SK-N-SH treated with all-trans-retinoic acid at 6 μM for 48 hours (cell line): ENCODE results near the gene INPP4B.
A peak's percentile ranks its signal among the peaks of the same experiment; 100 is the strongest.

Source experiments
- ATAC-seq: fragments of 200-7000 bp; cut with Tn5 transposase; 3 replicates; pipeline ENCODE4 v1.9.1; 2020; ENCODE audit warnings: mild to moderate bottlenecking, moderate library complexity
- BACH2 ChIP-seq: fragments of 250-450 bp; sonication (Bioruptor Pico); IDR thresholded peaks from 2 replicates; pipeline ENCODE4 v1.9.0; 2021; ENCODE audit warnings: mild to moderate bottlenecking, borderline replicate concordance
- CREB5 ChIP-seq: fragments of 250-450 bp; sonication (Bioruptor Pico); IDR thresholded peaks from 2 replicates; pipeline ENCODE4 v1.5.1; 2020; ENCODE audit warnings: low read depth, mild to moderate bottlenecking, moderate library complexity
- CSDC2 ChIP-seq: fragments of 250-450 bp; sonication (Bioruptor Pico); IDR thresholded peaks from 2 replicates; pipeline ENCODE4 v1.5.0; 2020; ENCODE audit warnings: mild to moderate bottlenecking, moderate library complexity
- CSRNP3 ChIP-seq: fragments of 250-450 bp; sonication (Bioruptor Pico); IDR thresholded peaks from 2 replicates; pipeline ENCODE4 v1.5.1; 2021; ENCODE audit warnings: mild to moderate bottlenecking, moderate library complexity
- ESRRG ChIP-seq: fragments of 250-450 bp; sonication (Bioruptor Pico); IDR thresholded peaks from 2 replicates; pipeline ENCODE4 v1.6.1; 2021; ENCODE audit warnings: mild to moderate bottlenecking
- GLIS3 ChIP-seq: fragments of 250-450 bp; sonication (Bioruptor Pico); IDR thresholded peaks from 2 replicates; pipeline ENCODE4 v1.5.0; 2020; ENCODE audit warnings: mild to moderate bottlenecking, moderate library complexity
- ISL1 ChIP-seq: fragments of 250-450 bp; sonication (Bioruptor Pico); IDR thresholded peaks from 2 replicates; pipeline ENCODE4 v2.1.2; 2022; ENCODE audit warnings: mild to moderate bottlenecking, moderate library complexity
- OSR1 ChIP-seq: fragments of 250-450 bp; sonication (Bioruptor Pico); IDR thresholded peaks from 2 replicates; pipeline ENCODE4 v1.8.0; 2022; ENCODE audit warnings: moderate library complexity, mild to moderate bottlenecking, inconsistent platforms
- PATZ1 ChIP-seq: fragments of 250-450 bp; sonication (Bioruptor Pico); IDR thresholded peaks from 2 replicates; pipeline ENCODE4 v1.8.0; 2020; ENCODE audit warnings: mild to moderate bottlenecking, moderate library complexity, borderline replicate concordance
- PPARA ChIP-seq: fragments of 250-450 bp; sonication (Bioruptor Pico); IDR thresholded peaks from 2 replicates; pipeline ENCODE4 v1.5.0; 2020; ENCODE audit warnings: mild to moderate bottlenecking, borderline replicate concordance
- RARB ChIP-seq: fragments of 250-450 bp; sonication (Bioruptor Pico); IDR thresholded peaks from 2 replicates; pipeline ENCODE4 v1.8.0; 2021; ENCODE audit warnings: mild to moderate bottlenecking, moderate library complexity
- SNAI2 ChIP-seq: fragments of 250-450 bp; sonication (Bioruptor Pico); IDR thresholded peaks from 2 replicates; pipeline ENCODE4 v1.5.0; 2020; ENCODE audit warnings: mild to moderate bottlenecking, moderate library complexity
- TOX ChIP-seq: fragments of 250-450 bp; sonication (Bioruptor Pico); IDR thresholded peaks from 2 replicates; pipeline ENCODE4 v1.8.0; 2021; ENCODE audit warnings: mild to moderate bottlenecking, moderate library complexity, borderline replicate concordance
- TSHZ2 ChIP-seq: fragments of 250-450 bp; sonication (Bioruptor Pico); IDR thresholded peaks from 2 replicates; pipeline ENCODE4 v1.5.0; 2020; ENCODE audit warnings: mild to moderate bottlenecking, moderate library complexity
- ZC3H10 ChIP-seq: fragments of 250-450 bp; sonication (Bioruptor Pico); IDR thresholded peaks from 2 replicates; pipeline ENCODE4 v1.5.1; 2021; ENCODE audit warnings: mild to moderate bottlenecking, moderate library complexity
- ZFP3 ChIP-seq: fragments of 250-450 bp; sonication (Bioruptor Pico); IDR thresholded peaks from 2 replicates; pipeline ENCODE4 v1.5.0; 2020; ENCODE audit warnings: mild to moderate bottlenecking, moderate library complexity
- ZNF565 ChIP-seq: fragments of 450-650 bp; formaldehyde crosslinking; conservative IDR thresholded peaks from 2 replicates; pipeline ENCODE4 v1.5.0; 2020; ENCODE audit warnings: low read depth, mild to moderate bottlenecking, moderate library complexity
- ZNF70 ChIP-seq: fragments of 450-650 bp; formaldehyde crosslinking; IDR thresholded peaks from 2 replicates; pipeline ENCODE4 v1.5.0; 2020; ENCODE audit warnings: mild to moderate bottlenecking, moderate library complexity

INPP4B gene

GRCh38 chr4:142380052-142380602 lies 466.0 kb downstream of the INPP4B start:
- peak; percentile 14; the same call in 2 of the 3 replicates for ATAC-seq
- no peak for TF ChIP-seq RARB (CRISPR knock-in tag)
- no peak for TF ChIP-seq ISL1 (CRISPR knock-in tag)
- no peak for TF ChIP-seq ZFP3 (CRISPR knock-in tag)
- no peak for TF ChIP-seq CREB5 (CRISPR knock-in tag)
- TF ChIP-seq PATZ1 (CRISPR knock-in tag): no peak
- no peak for TF ChIP-seq ZNF565 (CRISPR knock-in tag)
- TF ChIP-seq GLIS3: no peak
- no peak for TF ChIP-seq SNAI2 (CRISPR knock-in tag)
- TF ChIP-seq CSDC2 (CRISPR knock-in tag): no peak
- no peak for TF ChIP-seq TSHZ2 (CRISPR knock-in tag)
- TF ChIP-seq ZC3H10: no peak
- TF ChIP-seq ZNF70: no peak
- no peak for TF ChIP-seq BACH2 (CRISPR knock-in tag)
- no peak for TF ChIP-seq PPARA (CRISPR knock-in tag)
- TF ChIP-seq TOX (CRISPR knock-in tag): no peak
- no peak for TF ChIP-seq ESRRG
- no peak for TF ChIP-seq OSR1 (CRISPR knock-in tag)

- ATAC-seq: peak; percentile 96
- no peak for TF ChIP-seq ZNF565 (CRISPR knock-in tag)
- TF ChIP-seq PATZ1 (CRISPR knock-in tag): 0 out of 2 replicates have a peak, but pooled peaks have one; percentile 31
- TF ChIP-seq CREB5 (CRISPR knock-in tag): peak; percentile 96
- TF ChIP-seq ZC3H10: peak; percentile 85
- peak; percentile 11; the same call in 1 of the 2 replicates for TF ChIP-seq SNAI2 (CRISPR knock-in tag)
- TF ChIP-seq CSRNP3: no peak
- peak; percentile 96 for TF ChIP-seq ISL1 (CRISPR knock-in tag)
Observed at GRCh38 chr4:142379277-142380051, 466.6 kb downstream of the INPP4B start.
